Measurements from ENCODE around the gene PCDH7.
A peak's percentile ranks its signal among the peaks of the same experiment; 100 is the strongest.

PCDH7 gene, protein sequence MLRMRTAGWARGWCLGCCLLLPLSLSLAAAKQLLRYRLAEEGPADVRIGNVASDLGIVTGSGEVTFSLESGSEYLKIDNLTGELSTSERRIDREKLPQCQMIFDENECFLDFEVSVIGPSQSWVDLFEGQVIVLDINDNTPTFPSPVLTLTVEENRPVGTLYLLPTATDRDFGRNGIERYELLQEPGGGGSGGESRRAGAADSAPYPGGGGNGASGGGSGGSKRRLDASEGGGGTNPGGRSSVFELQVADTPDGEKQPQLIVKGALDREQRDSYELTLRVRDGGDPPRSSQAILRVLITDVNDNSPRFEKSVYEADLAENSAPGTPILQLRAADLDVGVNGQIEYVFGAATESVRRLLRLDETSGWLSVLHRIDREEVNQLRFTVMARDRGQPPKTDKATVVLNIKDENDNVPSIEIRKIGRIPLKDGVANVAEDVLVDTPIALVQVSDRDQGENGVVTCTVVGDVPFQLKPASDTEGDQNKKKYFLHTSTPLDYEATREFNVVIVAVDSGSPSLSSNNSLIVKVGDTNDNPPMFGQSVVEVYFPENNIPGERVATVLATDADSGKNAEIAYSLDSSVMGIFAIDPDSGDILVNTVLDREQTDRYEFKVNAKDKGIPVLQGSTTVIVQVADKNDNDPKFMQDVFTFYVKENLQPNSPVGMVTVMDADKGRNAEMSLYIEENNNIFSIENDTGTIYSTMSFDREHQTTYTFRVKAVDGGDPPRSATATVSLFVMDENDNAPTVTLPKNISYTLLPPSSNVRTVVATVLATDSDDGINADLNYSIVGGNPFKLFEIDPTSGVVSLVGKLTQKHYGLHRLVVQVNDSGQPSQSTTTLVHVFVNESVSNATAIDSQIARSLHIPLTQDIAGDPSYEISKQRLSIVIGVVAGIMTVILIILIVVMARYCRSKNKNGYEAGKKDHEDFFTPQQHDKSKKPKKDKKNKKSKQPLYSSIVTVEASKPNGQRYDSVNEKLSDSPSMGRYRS (N-terminal part only)

DNA sequence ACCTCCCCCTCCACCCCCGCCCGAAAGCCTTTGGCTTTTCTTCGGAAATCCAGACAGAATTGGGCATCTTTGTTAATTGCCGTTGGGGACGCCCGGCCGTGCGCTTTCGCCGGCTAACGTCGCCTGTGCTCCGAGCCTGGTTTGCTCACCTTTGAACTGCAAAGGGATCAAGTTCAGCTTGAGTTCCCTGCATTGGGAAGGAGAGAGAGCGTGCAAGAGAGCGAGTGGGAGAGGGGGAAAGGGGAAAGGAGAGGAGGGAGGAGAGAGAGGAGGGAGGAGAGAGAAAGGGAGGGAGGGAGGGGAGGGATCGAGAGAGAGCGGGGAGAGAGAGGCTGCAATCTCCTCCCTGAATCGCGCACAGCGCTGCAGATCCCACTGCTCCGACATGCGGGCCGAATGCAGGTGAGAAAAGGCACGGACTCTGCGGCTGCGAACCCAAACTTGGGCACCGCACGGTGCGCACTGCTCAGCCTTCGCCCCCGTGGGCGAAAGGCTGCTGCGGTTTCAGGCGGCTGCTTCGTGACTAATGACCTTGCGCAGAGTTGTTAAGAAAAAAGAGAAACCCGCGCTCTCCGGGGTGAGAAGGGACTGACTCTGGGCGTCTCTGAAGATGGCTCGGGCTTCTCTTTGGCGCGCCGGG is at the start of gene PCDH7:
Gene PCDH7, plus strand, starts transcription at position 349 of the 640 bp plus-strand sequence. CDS start 1,054 bp downstream, outside the sequence.
- no peaks in the 10 kb centered on the region for H3K36me3 Mint-ChIP-seq (ENCODE audit: low read depth)
- H3K4me1 Mint-ChIP-seq (ENCODE audit: low read depth) = peaks cover 48% of the 10 kb centered on the region
- H3K4me3 Mint-ChIP-seq = peak within 1 kb of the TSS; percentile 56
- peaks cover 83% of the 10 kb centered on the region for H3K27me3 Mint-ChIP-seq
- H3K27ac Mint-ChIP-seq = peak within 1 kb of the TSS; percentile 64
- H3K9me3 Mint-ChIP-seq = no peaks in the 10 kb centered on the region
- no peak for DNase-seq

DNA sequence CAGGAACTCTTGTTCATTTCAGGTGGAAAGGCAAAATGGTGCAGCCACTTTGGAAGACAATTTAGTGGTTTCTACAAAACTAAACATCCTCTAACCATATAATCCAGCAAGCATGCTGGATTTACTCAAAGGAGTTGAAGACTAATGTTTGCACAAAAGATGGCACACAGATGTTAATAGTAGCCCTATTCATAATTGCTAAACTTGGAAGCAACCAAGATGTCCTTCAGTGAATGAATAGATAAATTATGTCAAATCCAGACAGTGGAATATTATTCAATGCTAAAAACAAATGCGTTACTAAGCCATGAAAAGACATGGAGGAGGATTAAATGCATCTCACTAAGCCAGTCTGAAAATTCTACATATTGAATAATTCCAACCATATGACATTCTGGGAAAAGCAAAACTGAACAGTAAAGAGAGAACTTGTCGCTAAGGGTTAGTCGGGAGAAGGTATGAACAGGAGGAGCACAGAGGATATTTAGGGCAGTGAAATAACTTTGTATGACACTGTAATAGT is 48.2 kb upstream of the PCDH7 start:
- H3K9me3 Mint-ChIP-seq = peaks cover 14% of the 10 kb centered on the region
- H3K36me3 Mint-ChIP-seq (ENCODE audit: low read depth) = no peaks in the 10 kb centered on the region
- H3K27me3 Mint-ChIP-seq = no peaks in the 10 kb centered on the region
- no peak for DNase-seq
- H3K27ac Mint-ChIP-seq = no peak overlapping the region
- H3K4me1 Mint-ChIP-seq (ENCODE audit: low read depth) = no peaks in the 10 kb centered on the region
- no peak overlapping the region for H3K4me3 Mint-ChIP-seq

DNA sequence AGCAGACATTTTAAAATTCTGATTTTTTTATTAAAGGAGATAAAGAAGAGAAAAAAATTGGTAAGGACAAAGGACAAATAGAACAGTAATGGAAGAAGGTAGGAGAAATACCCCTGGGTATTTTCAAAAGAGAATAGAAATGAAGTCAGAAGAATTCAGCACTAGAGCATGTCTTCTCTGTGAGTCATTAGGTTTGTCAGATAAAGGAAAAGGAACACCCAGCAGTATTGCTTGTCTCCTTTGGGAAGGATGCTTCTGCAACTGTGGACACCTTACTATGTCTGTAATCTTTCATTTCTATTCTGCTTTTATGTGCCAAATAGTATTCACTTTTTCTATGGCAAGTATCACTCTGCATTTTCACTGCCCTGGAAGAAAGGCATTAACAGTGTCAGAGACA is 24.0 kb upstream of the PCDH7 start:
- Mint-ChIP-seq H3K4me3 (no peak overlapping the region), H3K9me3 (peaks cover 5% of the 10 kb centered on the region), H3K27me3 (no peaks in the 10 kb centered on the region), H3K36me3 (ENCODE audit: low read depth) (no peaks in the 10 kb centered on the region), H3K4me1 (ENCODE audit: low read depth) (no peaks in the 10 kb centered on the region), H3K27ac (no peak overlapping the region)
- no peak for DNase-seq

GRCh38 chr4:30714408-30715031 is 5.6 kb upstream of the PCDH7 start:
- Mint-ChIP-seq H3K9me3 (peaks cover 14% of the 10 kb centered on the region), H3K27ac (no peak overlapping the region), H3K4me1 (ENCODE audit: low read depth) (peaks cover 29% of the 10 kb centered on the region), H3K4me3 (no peak overlapping the region), H3K27me3 (peaks cover 60% of the 10 kb centered on the region), H3K36me3 (ENCODE audit: low read depth) (no peaks in the 10 kb centered on the region)
- DNase-seq = no peak

DNA sequence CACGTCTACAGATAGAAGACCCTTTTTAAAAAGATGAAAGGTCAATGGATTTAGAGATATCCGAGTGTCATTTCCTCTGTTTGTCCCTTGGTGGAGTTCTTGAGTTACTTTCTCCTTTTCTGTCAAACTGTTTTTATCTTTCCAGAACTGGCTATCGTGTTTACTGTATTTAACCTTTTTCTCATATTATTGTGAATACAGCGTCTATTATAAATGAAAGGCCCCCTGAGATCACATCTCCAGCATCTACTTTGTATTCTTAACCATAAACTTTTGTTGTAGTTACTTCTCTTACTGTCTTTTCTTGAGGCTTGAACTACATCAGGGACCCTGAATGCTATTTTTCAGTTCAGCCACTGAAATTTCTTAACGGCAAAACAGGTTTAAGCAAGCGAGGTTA is 4.0 kb upstream of the PCDH7 start:
- no peak overlapping the region for H3K27ac Mint-ChIP-seq
- peaks cover 42% of the 10 kb centered on the region for H3K4me1 Mint-ChIP-seq (ENCODE audit: low read depth)
- DNase-seq = no peak
- no peaks in the 10 kb centered on the region for H3K36me3 Mint-ChIP-seq (ENCODE audit: low read depth)
- peaks cover 6% of the 10 kb centered on the region for H3K9me3 Mint-ChIP-seq
- H3K27me3 Mint-ChIP-seq = peaks cover 75% of the 10 kb centered on the region
- no peak overlapping the region for H3K4me3 Mint-ChIP-seq

GRCh38 chr4:30716681-30717207 is 3.4 kb upstream of the PCDH7 start:
- Mint-ChIP-seq H3K9me3 (peaks cover 3% of the 10 kb centered on the region), H3K4me3 (peak overlapping the region; percentile 55), H3K4me1 (ENCODE audit: low read depth) (peaks cover 45% of the 10 kb centered on the region), H3K36me3 (ENCODE audit: low read depth) (no peaks in the 10 kb centered on the region), H3K27me3 (peaks cover 76% of the 10 kb centered on the region), H3K27ac (no peak overlapping the region)
- no peak for DNase-seq

DNA sequence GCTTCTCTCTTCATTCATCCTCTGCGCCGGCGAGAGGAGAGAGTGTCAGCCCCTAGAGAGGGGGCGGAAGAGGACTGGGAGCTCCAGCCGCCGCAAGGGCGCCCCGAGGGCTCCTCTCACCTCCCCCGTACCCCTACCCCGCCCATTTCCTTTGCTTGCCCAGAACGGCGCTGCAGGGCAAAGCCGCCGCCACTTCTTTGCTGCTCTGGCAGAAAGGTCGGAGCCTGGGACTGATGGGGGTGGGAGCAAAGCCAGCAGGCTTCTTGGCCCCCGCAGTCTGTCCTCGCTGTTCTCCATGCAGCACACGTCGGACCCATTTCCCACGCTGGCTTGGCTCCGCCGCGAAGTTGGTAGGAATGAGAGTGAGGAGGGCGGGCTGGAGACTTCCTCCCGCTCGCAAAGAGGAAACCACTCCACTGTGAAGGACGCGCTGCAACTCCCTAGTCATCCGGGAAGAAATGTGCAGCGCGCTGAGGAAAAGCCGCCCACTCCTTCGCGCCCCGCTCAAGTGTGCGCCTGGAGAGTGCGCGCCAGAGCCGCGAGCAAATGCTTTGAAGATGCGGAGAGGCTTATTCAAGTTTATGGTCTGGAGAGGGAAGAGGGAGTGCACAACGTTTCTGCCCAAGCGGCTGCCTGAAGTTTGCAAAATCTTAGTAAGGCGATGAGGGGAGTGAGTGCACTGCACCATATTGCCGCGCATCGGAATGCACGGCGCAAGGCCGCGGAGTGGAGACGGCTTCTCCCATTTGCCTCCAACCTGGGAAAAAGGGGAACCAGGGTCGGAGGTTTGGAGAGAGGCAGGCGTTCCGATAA is 2.8 kb upstream of the PCDH7 start:
- H3K27ac Mint-ChIP-seq = no peak overlapping the region

DNA sequence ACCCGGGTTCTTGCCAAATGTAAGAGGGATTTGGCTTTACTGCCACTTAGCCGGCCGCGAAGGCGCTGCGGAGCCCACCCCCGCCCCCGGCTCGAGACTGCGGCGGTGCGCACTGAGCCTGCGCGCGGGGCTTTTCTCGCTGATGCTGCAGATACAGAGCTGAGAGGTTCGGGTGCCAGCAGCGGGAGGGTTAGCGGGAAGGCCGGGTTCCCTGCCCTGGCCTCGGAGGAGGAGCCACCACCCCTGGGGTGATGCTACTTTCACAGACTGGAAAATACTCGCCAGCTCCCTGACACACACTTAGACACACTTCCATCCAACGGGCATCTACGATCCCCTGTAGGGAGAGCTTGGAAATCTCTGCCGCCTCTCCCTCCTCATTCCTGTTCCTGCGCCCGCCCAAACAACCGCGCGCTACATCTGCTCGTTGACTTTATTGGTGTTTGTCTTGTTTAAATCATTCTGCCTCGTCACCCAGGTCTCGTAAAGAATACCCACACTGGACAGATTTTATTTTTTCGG is 2.1 kb upstream of the PCDH7 start:
- H3K9me3 Mint-ChIP-seq = no peaks in the 10 kb centered on the region
- no peak overlapping the region for H3K27ac Mint-ChIP-seq
- no peak overlapping the region for H3K4me3 Mint-ChIP-seq
- peak; percentile 31 for DNase-seq
- H3K36me3 Mint-ChIP-seq (ENCODE audit: low read depth) = no peaks in the 10 kb centered on the region
- peaks cover 77% of the 10 kb centered on the region for H3K27me3 Mint-ChIP-seq
- peaks cover 48% of the 10 kb centered on the region for H3K4me1 Mint-ChIP-seq (ENCODE audit: low read depth)

More for the DNA sequence above, 2.8 kb upstream of the PCDH7 start:
- peaks cover 45% of the 10 kb centered on the region for H3K4me1 Mint-ChIP-seq (ENCODE audit: low read depth)
- H3K9me3 Mint-ChIP-seq = no peaks in the 10 kb centered on the region
- no peaks in the 10 kb centered on the region for H3K36me3 Mint-ChIP-seq (ENCODE audit: low read depth)
- H3K4me3 Mint-ChIP-seq = peak overlapping the region; percentile 55
- H3K27me3 Mint-ChIP-seq = peaks cover 76% of the 10 kb centered on the region
- DNase-seq = peak; percentile 35

GRCh38 chr4:30718641-30719453 is 1.3 kb upstream of the PCDH7 start:
- no peaks in the 10 kb centered on the region for H3K36me3 Mint-ChIP-seq (ENCODE audit: low read depth)
- peaks cover 48% of the 10 kb centered on the region for H3K4me1 Mint-ChIP-seq (ENCODE audit: low read depth)
- DNase-seq = peak; percentile 28
- H3K4me3 Mint-ChIP-seq = peak overlapping the region; percentile 28
- no peak overlapping the region for H3K27ac Mint-ChIP-seq
- no peaks in the 10 kb centered on the region for H3K9me3 Mint-ChIP-seq
- H3K27me3 Mint-ChIP-seq = peaks cover 85% of the 10 kb centered on the region

- no peak overlapping the region for H3K27ac Mint-ChIP-seq
- peaks cover 48% of the 10 kb centered on the region for H3K4me1 Mint-ChIP-seq (ENCODE audit: low read depth)
- H3K27me3 Mint-ChIP-seq = peaks cover 86% of the 10 kb centered on the region
These were observed 632 bp upstream of the PCDH7 start for GRCh38 chr4:30719454-30720020.

DNA sequence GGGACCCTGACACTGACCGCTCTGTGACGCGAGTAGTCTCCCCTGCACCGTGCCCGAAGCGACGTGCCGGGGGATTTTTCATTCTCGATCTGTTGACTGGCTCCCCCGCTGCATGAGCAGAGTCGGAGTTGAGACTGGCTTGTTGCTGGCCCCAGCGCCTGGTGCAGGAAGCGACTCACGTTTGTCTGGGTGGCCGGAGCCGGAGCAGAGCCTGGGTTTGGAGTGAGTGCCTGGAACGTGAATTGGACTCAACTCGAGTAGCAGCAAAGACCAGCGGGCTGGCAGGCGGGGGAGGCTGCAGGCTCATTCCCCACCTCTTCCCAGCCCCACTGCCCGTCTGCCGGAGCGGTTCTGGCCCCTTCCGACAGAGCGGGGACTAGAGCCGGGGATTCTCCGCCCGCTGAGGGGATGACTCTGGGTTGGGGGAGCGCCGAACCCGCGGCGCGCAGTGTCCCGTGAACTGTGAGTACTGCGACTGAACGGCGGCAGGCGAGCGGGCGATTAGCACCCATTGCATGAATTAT is 554 bp downstream of the PCDH7 start:
- Mint-ChIP-seq H3K9me3 (no peaks in the 10 kb centered on the region), H3K36me3 (ENCODE audit: low read depth) (no peaks in the 10 kb centered on the region), H3K27me3 (peaks cover 79% of the 10 kb centered on the region), H3K4me3 (peak overlapping the region; percentile 56), H3K4me1 (ENCODE audit: low read depth) (peaks cover 48% of the 10 kb centered on the region), H3K27ac (peak overlapping the region; percentile 64)
- peak; percentile 41 for DNase-seq

More at GRCh38 chr4:30719454-30720020, 632 bp upstream of the PCDH7 start:
- H3K36me3 Mint-ChIP-seq (ENCODE audit: low read depth) = no peaks in the 10 kb centered on the region
- DNase-seq = peak; percentile 36
- peak overlapping the region; percentile 31 for H3K4me3 Mint-ChIP-seq
- H3K9me3 Mint-ChIP-seq = no peaks in the 10 kb centered on the region

All from activated T-cell treated with anti-CD3 and anti-CD28 coated beads, Interleukin-2, amount 50 U/mL, for 24 hours (primary cell).